HT1080 (cell line): ENCODE data around the gene GON7. TPM values are rescaled to one million over a fixed set of nuclear protein-coding genes. Genes with fewer than 3 reads are reported as not detected.
"Not testable (repeated sequence)": the region's sequence is repeated elsewhere in the genome, so short reads cannot be mapped to it uniquely, and the experiment has no call there.

Experiments used
- DNase-seq: peaks from one replicate; pipeline ENCODE4 v3.0.0-alpha.2; 2015; ENCODE audit warnings: low read depth
- polyA plus RNA-seq, 2 experiments: library from polyadenylated mRNA; depleted of rRNA; stranded (reverse); fragments of >200 nt; gene quantifications; 2 replicates each; pipeline ENCODE4 v1.2.3, GENCODE V29; 2015
- total RNA-seq: library from RNA; depleted of rRNA; stranded (reverse); fragments of >200 nt; shearing (Covaris generic); gene quantifications from 2 replicates; pipeline ENCODE4 v1.2.3, GENCODE V29; 2014; rRNA removed

Gene GON7
- 55.6 and 56.4 TPM in 2 replicates for total RNA-seq
- polyA plus RNA-seq (2015; cell fraction: cytosol; rRNA removed), result 28.0 TPM in 2 replicates
- 9.8 and 10.6 TPM in 2 replicates for polyA plus RNA-seq (2015; cell fraction: nucleus; rRNA removed)

GRCh38 chr14:93206793-93207467, at the start of gene GON7, which contains the start of gene UBR7:
TSS of gene GON7 (minus strand) at chr14:93207065. CDS start at chr14:93207037, 28 bp downstream.
TSS of gene UBR7 (plus strand) at chr14:93207256. CDS start at chr14:93207292, 36 bp downstream.
- DNase-seq, result peak; percentile 99

GRCh38 chr14:93249128-93249831, 42.4 kb upstream of the GON7 start:
- no peak for DNase-seq

DNA sequence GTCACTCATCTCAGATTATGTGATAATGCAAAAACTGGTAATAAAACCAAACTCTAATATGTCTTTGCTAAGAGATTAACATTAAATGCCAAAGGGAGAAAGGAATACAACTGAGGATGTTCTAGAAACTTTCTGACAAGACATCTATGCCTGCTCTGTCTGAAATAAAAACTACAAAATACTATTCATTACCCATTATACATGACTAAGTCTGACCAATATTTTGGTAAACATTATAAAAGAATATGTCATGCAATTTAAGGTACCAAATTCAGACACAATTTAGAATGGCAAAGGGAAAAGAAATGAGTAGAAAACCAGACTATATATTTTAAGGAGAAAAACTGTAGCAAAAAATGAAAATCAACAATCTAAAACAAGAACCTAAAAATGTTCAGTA, 39.7 kb upstream of the GON7 start:
- DNase-seq, result no peak

DNA sequence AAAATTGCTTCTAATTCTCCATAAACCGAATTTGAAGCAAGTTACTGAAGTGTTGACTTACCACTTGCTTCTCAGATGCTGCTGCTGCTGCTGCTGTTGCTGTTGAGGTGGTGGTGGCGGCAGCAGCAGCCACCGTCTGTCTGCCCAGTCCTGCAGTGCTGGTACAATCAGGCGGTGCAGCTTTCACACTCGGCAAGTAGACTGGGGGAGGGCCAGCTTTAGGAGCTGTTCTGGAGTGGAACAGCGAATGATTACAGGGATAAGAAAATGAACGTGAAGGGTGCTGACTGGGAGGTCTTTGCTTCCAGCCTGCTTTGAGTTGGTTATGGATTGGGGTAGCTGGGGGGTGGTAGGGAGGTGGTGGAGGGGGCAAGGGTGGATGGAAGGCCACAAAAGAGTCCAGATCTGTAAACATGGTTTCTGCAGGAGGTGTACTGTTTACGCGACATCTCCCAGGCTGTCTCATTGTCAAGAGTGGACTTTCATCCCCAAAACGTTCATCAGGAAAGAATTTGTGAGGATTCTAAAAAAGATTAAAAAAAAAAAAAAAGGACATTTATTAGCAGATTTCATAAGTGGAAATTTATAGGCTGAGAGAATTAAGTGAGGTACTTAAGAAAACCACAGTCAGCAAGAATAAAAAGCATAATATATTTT, 39.0 kb upstream of the GON7 start:
- no peak for DNase-seq

- DNase-seq, result no peak
These were observed 33.8 kb upstream of the GON7 start for GRCh38 chr14:93240678-93241000.

- peak; percentile 71 for DNase-seq
These were observed 33.2 kb upstream of the GON7 start for GRCh38 chr14:93239869-93240677.

GRCh38 chr14:93234798-93235197, 27.9 kb upstream of the GON7 start:
- DNase-seq, result peak; percentile 77

DNA sequence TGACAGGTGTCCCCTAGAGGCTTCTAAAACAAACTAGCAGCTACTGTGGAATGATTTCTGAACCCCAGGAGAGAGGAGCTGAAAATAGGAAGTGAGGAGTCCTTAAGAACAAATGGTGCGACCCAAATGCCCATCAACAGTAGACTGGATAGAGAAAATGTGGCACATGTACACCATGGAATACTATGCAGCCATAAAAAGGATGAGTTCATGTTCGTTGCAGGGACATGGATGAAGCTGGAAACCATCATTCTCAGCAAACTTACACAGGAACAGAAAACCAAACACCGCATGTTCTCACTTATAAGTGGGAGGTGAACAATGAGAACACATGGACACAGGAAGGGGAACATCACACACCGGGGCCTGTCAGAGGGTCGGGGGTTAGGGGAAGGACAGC, 26.2 kb upstream of the GON7 start:
- DNase-seq, result not testable (repeated sequence)

DNA sequence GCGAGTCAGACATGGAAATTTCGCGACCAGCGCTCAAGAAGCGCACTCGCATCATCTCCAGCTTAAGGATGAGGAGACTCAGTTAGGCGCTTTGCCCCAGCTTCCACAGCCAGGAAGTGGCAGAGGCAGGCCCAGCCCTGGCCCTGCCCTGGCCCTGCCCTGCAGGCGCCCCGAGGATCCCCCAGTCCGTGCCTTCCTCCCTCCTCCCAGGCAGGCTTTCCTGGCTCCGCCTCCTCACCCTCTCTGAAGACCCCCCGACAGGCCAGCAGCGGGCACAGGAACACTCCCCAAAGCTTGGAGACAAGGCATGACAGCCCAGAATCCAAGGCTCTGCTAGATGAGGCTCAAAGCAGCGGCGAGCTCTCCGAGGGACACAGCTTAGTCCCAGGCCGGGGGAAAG, 25.3 kb upstream of the GON7 start:
- DNase-seq, result no peak

- DNase-seq, result no peak
These were observed 24.5 kb upstream of the GON7 start for GRCh38 chr14:93231129-93231979.

DNA sequence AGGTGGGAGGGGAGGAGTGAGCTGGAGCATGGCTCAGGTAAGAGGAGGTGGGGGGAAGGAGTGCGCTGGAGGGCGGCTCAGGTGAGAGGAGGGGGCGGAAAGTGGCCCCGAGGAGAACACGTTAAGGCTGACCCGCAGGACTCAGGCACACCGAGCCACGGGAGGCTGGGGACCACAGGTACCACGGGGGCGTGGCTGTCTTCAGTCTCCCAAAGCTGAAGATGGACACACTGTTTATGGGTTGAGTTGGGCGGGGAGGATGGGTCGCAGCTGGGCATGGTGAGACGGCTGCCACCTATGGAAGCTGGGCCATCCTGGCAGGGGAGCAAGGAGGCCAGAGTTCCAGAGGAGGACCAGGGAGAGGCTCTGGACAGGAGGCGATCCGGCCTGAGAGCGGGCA, 23.7 kb upstream of the GON7 start:
- DNase-seq, result no peak

DNA sequence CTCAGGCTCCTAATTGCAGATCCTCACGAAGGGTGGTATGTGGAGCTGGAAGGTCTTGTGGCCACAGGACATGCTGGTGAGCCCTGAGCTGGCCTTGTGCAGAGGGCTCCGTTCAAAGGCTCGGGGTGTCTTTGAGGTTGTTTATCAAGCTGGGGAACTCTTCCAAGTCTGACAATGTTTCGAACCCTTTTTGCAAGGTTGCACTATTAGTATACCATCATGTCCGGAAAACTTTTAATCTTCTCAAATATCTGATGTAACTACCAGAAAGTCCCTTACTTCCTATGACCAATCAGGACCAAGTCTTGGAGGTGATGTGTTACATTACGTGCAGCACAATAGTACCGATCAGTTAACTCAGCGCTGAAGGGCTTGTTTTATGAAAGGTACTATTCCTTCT, 21.7 kb upstream of the GON7 start:
- no peak for DNase-seq

GRCh38 chr14:93223565-93223964, 16.7 kb upstream of the GON7 start:
- no peak for DNase-seq

DNA sequence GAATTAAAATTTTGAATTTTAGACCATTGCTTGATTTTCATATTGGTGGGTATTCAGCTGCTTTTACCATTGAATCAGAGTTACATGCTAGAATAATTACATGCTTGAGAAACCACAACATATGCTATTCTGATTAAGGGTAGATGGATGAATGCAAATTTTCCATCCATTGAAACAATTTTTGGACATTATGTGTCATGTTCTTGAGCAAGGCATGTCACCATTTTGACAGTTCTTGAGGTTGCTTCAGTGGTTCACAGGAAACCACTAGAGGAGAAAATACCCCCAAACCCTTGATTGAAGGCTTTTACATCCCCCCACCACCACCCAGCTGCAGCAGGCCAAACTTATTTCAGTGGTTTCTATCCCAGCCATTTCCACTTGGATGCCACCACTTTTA, 13.6 kb upstream of the GON7 start:
- no peak for DNase-seq

- peak; percentile 26 for DNase-seq
These were observed 12.3 kb upstream of the GON7 start for GRCh38 chr14:93219103-93219726.

GRCh38 chr14:93214598-93214997, 7.7 kb upstream of the GON7 start:
- DNase-seq, result no peak

DNA sequence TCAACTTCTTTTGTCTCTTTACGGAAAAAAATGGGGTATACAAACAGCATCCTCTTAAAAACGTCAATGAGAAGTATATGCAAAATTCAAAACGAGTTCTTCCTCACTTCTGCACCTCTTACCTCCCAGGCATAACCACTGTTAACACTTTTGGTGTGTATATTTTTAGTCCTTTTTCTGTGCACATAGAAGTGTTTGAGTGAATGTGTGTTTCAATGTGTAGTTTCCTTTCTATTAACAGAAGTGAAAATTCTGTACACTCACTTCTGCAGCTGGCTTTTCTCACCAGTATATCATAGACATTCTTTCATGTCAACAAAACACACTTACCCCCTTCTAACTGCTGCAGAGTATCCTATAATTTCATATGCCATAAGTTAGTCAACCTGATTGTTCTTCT, 5.6 kb upstream of the GON7 start:
- DNase-seq, result no peak

DNA sequence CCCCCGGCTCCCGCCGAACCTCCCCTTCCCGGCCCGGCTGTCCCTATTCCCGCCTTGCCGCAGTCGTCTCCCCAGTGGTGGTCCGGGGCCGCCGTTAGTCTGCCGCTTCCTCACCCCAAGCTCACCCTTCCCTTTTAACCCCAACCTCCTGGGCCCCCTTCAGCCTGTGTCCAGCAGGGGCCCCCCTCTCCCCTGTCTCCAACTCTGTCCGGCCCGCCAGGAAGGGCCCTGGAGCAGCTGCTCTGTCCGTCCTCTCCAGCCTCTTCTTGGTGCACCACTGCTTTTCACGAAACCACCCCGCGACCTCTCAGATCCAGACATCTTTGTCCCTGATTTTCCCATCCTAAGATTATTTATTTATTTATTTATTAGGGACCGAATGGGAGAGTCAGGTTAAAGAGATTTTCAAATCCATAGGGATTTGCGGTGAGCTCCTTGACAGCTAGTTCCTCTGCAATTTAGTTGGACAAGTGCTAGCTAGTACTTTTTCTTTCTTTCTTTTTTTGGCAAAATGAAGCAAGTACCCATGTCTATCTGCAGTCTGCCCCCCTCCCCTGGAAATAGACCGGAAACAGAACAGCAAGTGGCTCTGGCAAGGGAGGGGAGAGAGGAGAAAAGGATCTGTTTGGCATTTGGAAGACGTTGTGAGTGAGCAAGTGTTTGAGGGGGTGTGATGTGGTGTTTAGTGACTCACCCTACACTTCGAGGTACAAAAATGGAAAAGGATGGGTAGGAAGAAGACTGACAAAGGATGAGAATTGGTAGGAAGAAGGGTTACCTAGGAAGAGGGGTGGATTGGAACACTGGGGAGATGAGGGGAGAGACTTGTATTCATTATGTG, 823 bp upstream of the GON7 start:
- DNase-seq, result peak; percentile 65

DNA sequence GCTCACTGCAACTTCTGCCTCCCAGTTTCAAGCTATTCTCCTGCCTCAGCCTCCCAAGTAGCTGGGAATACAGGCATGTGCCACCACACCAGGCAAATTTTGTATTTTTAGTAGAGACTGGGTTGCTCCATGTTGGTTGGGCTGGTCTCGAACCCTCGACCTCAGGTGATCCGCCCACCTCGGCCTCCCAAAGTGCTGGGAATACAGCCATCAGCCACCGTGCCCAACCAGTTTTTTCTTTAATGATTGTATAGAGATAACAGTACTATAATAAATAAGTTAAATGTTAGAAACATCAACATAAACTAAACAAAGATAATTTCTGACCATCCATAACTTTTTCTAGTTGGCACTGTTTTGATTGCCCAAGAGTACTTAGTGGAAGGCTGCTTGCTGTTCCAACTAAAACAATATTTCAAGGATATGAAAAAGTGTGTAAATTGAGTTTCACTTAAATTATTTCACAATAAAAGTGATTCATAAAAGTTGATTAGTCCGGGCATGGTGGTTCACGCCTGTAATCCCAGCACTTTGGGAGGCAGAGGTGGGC, 5.6 kb downstream of the GON7 start:
- no peak for DNase-seq
